K562 (cell line): ENCODE data around the gene TOMM40L. TPM values are rescaled to one million over a fixed set of nuclear protein-coding genes. Genes with fewer than 3 reads are reported as not detected.

Experiments
- BRCA1 ChIP-seq, 2 experiments: fragments of 450-650 bp in 1 of 2; sonication (generic) in 1 of 2; formaldehyde crosslinking in 1 of 2; IDR thresholded peaks; 2 replicates each; pipeline versions ENCODE4 v1.5.0 to v1.6.1; 2017 to 2020; ENCODE audit warnings: mild to moderate bottlenecking in 1 of 2, missing genetic modification reagents in 1 of 2
- HDAC3 ChIP-seq: fragments of 450-650 bp; IDR thresholded peaks from 2 replicates; pipeline ENCODE4 v1.6.1; 2018; ENCODE audit warnings: borderline replicate concordance, mild to moderate bottlenecking, moderate library complexity; ENCODE audit not compliant: partially characterized antibody
- HNRNPL ChIP-seq: fragments of 200-400 bp; formaldehyde crosslinking; IDR thresholded peaks from 2 replicates; pipeline ENCODE4 v1.6.1; 2017; ENCODE audit warnings: low read depth, mild to moderate bottlenecking, low read length
- HOMEZ ChIP-seq: fragments of 250-450 bp; sonication (Bioruptor Pico); IDR thresholded peaks from 2 replicates; pipeline ENCODE4 v1.4.0; 2020; ENCODE audit warnings: mild to moderate bottlenecking, moderate library complexity
- PKNOX1 ChIP-seq: fragments of 450-650 bp; IDR thresholded peaks from 2 replicates; pipeline ENCODE4 v1.6.1; 2016
- ZNF384 ChIP-seq: IDR thresholded peaks from 2 replicates; pipeline ENCODE4 v1.6.1; 2012; ENCODE audit warnings: low read depth, low read length, improper control_type of control experiment
- ZNF507 ChIP-seq: conservative IDR thresholded peaks from 2 replicates; pipeline ENCODE4 v1.6.1; 2017; ENCODE audit warnings: missing genetic modification characterization, missing compliant biosample characterization
- polyA plus RNA-seq, 8 experiments: library from polyadenylated mRNA; depleted of rRNA in 4 of 8; stranded (reverse) in 5 of 8; unstranded in 3 of 8; fragments of >200 nt; fragmentation: Nextera tagmentation in 2 of 8; fragmentation: Illumina TruSeq in 1 of 8; extraction: Ambion mirVana in 2 of 8; extraction: Trizol in 1 of 8; gene quantifications; 2 replicates each; pipeline versions ENCODE4 v1.2.1 to v1.2.3, GENCODE V29; 2011 to 2014; ENCODE audit warnings: inconsistent platforms in 1 of 8, missing spikeins in 1 of 8
- total RNA-seq, 7 experiments: library from RNA; depleted of rRNA in 6 of 7; stranded (reverse); fragments of >200 nt in 6 of 7; fragmentation: Illumina TruSeq in 2 of 7; extraction: Trizol in 2 of 7; gene quantifications; 2 replicates each; pipeline versions ENCODE4 v1.2.1 to v1.2.3, GENCODE V29; 2011 to 2021; ENCODE audit warnings: low replicate concordance in 1 of 7
- TF ChIP-seq, protein P1 (sequence below): fragments of 450-650 bp; IDR thresholded peaks from 2 replicates; pipeline ENCODE4 v1.6.1; 2016; ENCODE audit warnings: low read depth
- TF ChIP-seq, protein P2 (sequence below): IDR thresholded peaks from 2 replicates; pipeline ENCODE4 v1.6.1; 2011; ENCODE audit warnings: borderline replicate concordance, low read depth, mild to moderate bottlenecking, moderate library complexity, low read length; ENCODE audit not compliant: insufficient read depth, poor library complexity, severe bottlenecking
- TF ChIP-seq, protein P3 (sequence below), 3 experiments: fragments of 200-800 bp in 1 of 3; sonication (Bioruptor generic) in 1 of 3; sonication (generic) in 1 of 3; formaldehyde crosslinking in 1 of 3; IDR thresholded peaks; 2 replicates each; pipeline versions ENCODE4 v1.6.1 to v1.8.0; 2016 to 2022; ENCODE audit warnings: mild to moderate bottlenecking in 2 of 3, missing compliant biosample characterization in 2 of 3, missing genetic modification characterization in 2 of 3, missing genetic modification reagents in 1 of 3

Gene TOMM40L
- total and polyA plus RNA-seq, 9 of the 15 experiments (the other 6 are each of a cell fraction or from before 2014, with no cell fraction given) = 9.6 to 33.6 (median 25.2) TPM

DNA sequence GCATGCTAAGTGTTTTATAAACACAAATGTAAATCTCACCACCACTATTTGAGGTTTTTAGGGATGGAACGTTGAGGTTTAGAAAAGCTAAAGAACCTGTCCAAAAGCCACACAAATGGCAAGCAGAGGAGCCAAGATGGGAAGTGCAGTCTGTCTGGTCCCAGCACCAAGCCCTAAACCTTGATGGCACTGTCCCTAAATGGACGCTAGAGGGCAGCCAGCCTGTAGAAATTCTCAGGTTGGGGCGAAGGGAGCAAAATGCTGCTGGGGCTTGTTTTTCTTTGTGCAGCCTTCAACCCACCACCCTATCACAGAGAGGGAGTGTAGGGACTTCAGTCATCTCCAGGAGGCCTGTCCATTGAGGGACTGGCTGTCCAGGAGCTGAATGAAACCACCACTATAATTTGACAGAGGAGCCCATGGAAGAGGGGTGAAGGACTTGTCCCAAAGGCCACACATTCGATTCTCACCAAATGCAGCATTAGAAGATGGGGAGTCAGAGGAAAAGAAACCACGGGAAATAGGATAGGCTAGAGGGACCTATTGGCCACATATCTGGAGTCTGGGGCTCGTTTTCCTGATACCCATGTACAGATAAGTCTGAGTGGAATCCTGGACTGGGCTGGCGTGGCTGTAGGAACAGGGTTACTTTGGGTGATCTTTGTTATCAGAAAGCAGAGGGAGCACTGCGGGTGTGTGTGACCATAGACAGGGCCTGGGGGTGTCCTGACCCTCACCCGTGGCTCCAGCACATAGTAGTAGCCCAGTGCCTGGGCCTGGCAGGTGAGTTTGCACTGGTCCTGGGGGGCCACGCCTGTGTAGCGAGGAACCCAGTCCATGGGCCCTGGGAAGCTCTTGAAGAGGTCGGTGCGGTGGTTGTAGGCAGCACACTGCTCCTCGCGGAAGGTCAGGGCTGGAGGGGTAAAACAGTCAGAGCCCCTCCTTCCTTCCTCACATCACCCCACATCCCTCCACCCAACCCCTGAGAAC is 33.1 kb upstream of the TOMM40L start (continued):
- TF ChIP-seq HOMEZ (no peak), ZNF507 (tag) (no peak), PKNOX1 (peak; percentile 21; the same call in 1 of the 2 replicates), ZNF384 (no peak), BRCA1 (IDR thresholded peaks at IDR 0.05) (no peak), BRCA1 (CRISPR knock-in tag; IDR thresholded peaks at IDR 0.05) (no peak), HNRNPL (no peak), HDAC3 (no peak)
- TF ChIP-seq, protein P1, sequence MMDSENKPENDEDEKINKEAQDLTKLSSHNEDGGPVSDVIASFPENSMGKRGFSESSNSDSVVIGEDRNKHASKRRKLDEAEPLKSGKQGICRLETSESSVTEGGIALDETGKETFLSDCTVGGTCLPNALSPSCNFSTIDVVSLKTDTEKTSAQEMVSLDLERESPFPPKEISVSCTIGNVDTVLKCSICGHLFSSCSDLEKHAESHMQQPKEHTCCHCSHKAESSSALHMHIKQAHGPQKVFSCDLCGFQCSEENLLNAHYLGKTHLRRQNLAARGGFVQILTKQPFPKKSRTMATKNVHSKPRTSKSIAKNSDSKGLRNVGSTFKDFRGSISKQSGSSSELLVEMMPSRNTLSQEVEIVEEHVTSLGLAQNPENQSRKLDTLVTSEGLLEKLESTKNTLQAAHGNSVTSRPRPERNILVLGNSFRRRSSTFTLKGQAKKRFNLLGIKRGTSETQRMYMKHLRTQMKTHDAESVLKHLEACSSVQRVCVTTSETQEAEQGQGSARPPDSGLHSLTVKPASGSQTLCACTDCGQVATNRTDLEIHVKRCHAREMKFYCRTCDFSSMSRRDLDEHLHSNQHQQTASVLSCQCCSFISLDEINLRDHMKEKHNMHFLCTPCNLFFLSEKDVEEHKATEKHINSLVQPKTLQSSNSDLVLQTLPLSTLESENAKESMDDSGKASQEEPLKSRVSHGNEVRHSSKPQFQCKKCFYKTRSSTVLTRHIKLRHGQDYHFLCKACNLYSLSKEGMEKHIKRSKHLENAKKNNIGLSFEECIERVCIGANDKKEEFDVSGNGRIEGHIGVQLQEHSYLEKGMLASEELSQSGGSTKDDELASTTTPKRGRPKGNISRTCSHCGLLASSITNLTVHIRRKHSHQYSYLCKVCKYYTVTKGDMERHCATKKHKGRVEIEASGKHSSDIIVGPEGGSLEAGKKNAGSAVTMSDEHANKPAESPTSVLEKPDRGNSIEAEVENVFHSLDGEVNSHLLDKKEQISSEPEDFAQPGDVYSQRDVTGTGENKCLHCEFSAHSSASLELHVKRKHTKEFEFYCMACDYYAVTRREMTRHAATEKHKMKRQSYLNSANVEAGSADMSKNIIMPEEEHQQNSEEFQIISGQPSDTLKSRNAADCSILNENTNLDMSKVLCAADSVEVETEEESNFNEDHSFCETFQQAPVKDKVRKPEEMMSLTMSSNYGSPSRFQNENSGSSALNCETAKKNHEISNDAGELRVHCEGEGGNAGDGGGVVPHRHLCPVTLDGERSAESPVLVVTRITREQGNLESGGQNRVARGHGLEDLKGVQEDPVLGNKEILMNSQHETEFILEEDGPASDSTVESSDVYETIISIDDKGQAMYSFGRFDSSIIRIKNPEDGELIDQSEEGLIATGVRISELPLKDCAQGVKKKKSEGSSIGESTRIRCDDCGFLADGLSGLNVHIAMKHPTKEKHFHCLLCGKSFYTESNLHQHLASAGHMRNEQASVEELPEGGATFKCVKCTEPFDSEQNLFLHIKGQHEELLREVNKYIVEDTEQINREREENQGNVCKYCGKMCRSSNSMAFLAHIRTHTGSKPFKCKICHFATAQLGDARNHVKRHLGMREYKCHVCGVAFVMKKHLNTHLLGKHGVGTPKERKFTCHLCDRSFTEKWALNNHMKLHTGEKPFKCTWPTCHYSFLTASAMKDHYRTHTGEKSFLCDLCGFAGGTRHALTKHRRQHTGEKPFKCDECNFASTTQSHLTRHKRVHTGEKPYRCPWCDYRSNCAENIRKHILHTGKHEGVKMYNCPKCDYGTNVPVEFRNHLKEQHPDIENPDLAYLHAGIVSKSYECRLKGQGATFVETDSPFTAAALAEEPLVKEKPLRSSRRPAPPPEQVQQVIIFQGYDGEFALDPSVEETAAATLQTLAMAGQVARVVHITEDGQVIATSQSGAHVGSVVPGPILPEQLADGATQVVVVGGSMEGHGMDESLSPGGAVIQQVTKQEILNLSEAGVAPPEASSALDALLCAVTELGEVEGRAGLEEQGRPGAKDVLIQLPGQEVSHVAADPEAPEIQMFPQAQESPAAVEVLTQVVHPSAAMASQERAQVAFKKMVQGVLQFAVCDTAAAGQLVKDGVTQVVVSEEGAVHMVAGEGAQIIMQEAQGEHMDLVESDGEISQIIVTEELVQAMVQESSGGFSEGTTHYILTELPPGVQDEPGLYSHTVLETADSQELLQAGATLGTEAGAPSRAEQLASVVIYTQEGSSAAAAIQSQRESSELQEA = no peak
- TF ChIP-seq, protein P2, sequence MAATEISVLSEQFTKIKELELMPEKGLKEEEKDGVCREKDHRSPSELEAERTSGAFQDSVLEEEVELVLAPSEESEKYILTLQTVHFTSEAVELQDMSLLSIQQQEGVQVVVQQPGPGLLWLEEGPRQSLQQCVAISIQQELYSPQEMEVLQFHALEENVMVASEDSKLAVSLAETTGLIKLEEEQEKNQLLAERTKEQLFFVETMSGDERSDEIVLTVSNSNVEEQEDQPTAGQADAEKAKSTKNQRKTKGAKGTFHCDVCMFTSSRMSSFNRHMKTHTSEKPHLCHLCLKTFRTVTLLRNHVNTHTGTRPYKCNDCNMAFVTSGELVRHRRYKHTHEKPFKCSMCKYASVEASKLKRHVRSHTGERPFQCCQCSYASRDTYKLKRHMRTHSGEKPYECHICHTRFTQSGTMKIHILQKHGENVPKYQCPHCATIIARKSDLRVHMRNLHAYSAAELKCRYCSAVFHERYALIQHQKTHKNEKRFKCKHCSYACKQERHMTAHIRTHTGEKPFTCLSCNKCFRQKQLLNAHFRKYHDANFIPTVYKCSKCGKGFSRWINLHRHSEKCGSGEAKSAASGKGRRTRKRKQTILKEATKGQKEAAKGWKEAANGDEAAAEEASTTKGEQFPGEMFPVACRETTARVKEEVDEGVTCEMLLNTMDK = no peak
- TF ChIP-seq, protein P3, sequence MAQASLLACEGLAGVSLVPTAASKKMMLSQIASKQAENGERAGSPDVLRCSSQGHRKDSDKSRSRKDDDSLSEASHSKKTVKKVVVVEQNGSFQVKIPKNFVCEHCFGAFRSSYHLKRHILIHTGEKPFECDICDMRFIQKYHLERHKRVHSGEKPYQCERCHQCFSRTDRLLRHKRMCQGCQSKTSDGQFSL (CRISPR knock-in tag; IDR thresholded peaks at IDR 0.05) = no peak
- TF ChIP-seq, protein P3 (tag; IDR thresholded peaks at IDR 0.05) = no peak
